Measurements from ENCODE around the gene HLCS.

HLCS gene

DNA sequence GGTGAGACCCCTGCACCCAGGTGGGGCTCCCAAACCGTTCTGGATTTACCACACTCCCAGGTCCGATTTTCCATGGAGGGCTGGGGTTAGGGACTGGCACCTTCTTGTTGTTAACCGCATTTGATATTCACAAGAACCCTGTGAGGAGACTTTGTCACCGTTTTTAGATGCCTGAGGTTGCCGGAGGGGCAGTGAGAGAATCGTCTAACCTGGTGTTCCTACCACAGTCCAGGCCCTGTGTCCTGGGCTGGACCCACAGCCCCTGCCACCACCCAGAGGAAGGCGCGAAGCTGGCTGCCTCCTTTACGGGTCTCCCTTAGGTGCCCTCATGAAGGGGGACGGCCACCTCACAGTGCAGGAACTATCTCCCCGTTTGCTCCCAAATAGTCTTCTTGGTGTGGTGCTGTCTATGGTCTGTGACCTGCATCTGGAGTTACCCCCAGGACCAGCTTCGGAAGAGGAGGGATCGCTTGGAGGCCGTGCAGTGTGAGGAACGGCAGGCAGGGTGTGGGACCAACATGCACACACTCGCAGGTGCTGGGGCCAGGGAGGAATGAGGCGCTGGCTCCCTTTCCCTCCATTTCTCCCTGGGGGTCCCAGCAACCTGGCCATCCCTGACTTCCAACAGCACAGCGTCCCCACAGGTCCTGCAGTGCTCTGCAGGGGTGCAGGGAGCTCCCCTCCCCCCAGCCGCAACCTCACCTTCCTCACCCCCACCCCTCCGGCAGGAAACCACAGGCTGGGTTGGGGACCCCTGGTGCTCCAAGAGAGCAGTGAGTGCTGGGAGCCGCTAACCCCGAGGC, 260.6 kb downstream of the HLCS start:
- no peak for DNase-seq

DNA sequence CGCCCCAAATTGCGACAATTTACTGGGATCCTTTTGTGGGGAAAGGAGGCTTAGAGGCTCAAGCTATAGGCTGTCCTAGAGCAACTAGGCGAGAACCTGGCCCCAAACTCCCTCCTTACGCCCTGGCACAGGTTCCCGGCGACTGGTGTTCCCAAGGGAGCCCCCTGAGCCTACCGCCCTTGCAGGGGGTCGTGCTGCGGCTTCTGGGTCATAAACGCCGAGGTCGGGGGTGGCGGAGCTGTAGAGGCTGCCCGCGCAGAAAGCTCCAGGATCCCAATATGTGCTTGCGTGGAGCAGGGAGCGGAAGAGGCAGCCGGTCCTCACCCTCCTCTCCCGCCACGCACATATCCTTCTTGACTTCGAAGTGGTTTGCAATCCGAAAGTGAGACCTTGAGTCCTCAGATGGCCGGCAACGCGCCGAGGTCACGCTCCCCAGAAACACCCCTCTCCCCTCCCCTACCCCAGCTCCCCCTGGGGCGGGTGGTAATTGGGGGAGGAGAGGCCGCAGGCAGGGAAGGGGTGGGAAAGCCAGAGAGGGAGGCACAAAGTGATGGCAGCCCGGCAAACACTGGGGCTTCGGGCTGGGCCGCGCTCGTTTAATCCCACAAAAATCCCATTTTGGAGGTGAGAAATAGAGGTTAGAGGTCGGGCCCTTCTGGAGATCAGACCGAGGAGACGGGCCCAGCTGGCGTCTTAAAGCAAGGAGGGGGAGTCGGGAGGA, 261.4 kb downstream of the HLCS start:
- no peak for DNase-seq

DNA sequence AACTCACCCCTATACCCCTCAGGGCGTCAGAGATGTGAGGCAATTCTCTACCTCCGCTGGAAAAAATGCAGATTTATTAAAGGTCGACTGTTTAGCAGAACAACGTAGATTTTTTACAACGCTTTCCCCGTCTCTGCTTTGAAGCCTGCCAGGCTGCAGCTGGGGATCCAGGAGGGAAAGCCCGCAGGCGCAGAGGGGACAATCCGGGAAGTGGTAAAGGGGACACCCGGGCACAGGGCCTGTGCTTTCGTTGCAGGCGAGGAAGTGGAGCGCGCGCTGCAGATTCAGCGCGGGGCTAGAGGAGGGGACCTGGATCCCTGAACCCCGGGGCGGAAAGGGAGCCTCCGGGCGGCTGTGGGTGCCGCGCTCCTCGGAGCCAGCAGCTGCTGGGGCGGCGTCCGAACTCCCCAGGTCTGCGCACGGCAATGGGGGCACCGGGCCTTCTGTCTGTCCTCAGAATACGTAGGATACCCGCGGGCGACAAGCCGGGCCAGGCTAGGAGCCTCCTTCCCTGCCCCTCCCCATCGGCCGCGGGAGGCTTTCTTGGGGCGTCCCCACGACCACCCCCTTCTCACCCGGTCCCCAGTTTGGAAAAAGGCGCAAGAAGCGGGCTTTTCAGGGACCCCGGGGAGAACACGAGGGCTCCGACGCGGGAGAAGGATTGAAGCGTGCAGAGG, 262.1 kb downstream of the HLCS start:
- DNase-seq = no peak

DNA sequence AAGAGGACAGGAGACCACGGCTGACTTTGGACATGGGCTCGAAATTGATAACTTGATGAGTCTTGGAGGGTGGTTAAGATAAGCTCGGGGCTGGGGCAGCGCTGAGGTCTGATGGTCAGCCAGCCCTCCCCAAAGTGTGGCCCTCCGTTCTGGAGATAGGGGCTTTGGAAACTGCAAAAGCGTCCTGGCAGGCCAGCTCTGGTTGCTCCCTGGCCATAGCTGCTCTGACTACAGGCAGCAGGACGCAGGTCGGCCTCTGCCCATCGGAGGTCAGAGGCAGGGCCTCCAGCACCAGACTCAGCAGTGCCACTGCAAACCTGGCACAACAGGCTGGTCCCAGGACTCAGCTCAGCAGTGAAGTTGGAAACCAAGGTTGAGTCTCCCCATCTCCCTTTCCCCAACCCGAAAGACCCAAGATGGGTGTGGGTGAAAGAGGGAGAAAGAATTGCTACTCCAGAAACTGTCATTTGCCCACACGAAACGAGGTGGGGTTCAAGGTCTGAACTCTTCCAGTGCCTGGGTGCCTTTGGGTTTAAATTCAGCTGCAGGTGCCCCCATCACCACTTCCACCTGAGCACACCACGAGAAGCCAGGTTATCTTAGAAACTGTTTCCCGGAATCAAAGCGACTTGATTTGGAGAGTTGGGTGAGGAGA, 262.7 kb downstream of the HLCS start:
- DNase-seq = no peak

DNA sequence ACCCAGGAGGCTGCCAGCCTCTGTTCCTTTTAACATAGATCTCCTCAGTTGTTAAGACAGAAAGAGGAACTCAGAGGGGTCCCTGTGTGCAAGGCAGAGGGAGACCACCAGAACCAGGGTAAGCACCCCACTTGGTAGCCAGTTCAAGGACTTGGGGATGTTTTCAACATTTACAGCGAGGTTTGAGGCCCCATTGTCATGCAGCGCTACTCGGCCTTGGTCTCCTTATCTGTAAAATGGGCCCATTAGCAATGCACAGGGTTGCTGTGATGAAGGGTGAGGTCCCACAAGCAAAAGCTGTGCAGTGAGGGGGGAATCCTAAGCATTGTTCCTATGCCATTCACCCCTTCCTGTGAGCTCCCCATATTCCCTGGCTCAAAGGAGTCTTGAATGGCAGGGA, 263.3 kb downstream of the HLCS start:
- DNase-seq = no peak

DNA sequence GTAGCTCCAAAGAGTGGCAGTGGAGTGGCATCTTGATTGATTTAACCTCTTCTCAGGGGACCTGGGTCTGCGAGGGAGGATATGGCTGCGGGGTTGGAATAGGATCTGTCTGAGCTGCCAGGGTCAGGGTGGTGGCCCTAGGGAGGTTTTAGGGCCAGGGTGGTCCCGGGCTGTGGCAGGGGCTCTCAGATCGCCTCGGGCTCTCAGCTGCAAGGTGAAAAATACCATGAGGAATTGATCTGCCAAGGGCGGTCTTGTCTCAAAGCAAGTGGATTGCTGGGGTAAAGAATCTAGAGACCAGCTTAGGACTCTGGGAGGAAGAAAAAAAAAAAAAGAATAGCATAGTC, 263.9 kb downstream of the HLCS start:
- DNase-seq = no peak

DNA sequence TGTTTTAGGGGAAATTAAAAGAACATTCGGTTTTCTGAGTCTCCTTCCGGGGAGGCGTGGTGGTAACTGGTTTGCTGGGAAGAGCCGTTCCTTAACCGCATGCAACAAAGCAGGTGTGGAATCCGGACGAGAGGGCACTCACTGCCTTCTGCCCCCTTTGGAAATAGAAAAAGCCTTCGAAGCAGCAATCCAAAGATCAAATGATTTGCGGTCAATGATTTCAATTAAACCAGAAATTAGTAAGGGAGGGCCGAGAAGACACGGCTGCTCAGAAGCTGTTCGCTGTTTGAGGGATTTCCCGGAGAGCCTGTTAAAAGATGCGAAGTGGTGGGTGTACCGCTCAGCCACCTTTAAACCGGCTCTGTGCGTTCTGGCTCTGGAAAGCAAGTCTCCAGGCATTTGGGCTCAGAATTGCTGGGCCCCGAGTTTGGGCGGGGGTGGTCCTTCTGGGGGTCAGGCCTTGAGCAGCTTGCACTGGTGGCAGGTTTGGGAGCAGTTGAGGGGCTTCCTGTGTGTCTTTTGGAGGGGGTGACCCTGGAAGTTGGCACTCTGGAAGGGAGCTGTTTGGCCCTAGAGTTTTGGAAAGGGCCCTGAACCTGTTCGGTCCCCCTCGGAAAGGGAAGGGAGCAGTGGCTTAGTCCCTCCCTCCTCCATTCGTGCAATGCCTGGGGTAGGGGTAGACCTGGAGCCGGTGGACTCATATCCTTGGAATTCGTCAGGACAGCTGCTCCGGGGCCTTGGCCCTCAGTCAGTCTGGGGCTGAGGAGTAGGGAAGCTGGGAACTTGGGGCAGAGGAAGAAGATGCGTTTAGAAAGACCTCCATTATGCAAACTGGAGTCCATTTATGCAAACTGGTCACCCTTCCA, 264.5 kb downstream of the HLCS start:
- no peak for DNase-seq

DNA sequence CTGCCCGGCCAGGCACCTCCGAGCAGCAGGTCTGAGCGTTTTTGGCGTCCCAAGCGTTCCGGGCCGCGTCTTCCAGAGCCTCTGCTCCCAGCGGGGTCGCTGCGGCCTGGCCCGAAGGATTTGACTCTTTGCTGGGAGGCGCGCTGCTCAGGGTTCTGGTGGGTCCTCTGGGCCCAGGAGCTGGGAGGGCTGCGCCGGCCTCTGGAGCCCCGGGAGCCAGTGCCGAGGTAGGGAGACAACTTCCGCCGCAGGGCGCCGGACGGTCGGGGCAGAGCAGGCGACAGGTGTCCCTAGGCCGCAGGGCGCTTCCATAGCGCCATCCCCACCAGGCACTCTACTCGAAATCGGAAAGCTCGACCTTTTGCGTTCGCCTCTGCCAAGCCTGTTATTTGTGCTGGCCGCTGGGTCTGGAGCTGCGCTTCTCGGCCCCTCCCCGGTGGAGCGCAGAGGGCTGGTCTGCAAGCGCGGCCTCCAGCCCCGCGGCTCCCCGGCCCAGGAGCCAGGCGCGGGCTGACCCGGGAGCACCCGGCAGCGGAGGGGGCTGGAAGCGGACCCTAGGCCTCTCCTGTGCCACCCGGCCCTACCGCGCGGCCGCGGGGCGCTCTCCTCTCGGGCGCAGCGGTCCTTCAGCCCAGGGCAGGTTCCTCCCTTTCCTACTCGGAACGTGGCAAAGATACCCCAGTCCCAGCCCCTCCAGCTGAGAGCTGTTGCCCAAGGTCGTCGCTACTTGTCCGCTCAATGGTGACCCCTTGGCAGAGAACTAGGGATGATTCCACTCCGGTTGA, 265.3 kb downstream of the HLCS start:
- no peak for DNase-seq
